ENCODE results near the gene BMP10. TPM values are rescaled to one million over a fixed set of nuclear protein-coding genes. Genes with fewer than 3 reads are reported as not detected.

The BMP10 gene
- under 1 TPM in 3 of 8 experiments, not detected in 5; 0.17 to 0.27 (median 0.24) TPM for total RNA-seq

- no peak within 1 kb of the TSS for H3K27ac ChIP-seq
- ATAC-seq (replicated peaks in 6 of 8): no peak
- H3K4me3 ChIP-seq: no peak within 1 kb of the TSS
- WGBS, 10 experiments: 45 to 100% (median 96%) methylated on average over 1 to 6 of the region's 6 CpGs; no CpG with 5 or more reads in 1 of the 10 experiments
- in situ Hi-C loops (cut with MboI; ENCODE audit: low pct_unique_long_range_greater_than_20kb in 2 of 9, low sequenced_read_pairs in 9 of 9, unreplicated experiment in 9 of 9): no loop called here
- H3K4me1 ChIP-seq (replicated peaks in 1 of 2): no peaks in the 10 kb centered on the region
These were observed at the start of gene BMP10 for GRCh38 chr2:68871159-68871764. Gene BMP10, minus strand, starts transcription at chr2:68871397. Its CDS starts 39 bp downstream, at chr2:68871358.

GRCh38 chr2:68920481-68921170, 49.4 kb upstream of the BMP10 start:
- no peak overlapping the region for H3K4me3 ChIP-seq
- 53 to 100% (median 86%) methylated on average over 1 to 6 of the region's 6 CpGs for WGBS, 10 experiments
- H3K27ac ChIP-seq: no peak overlapping the region
- H3K4me1 ChIP-seq (replicated peaks in 1 of 2): no peaks in the 10 kb centered on the region
- in situ Hi-C loops (cut with MboI; ENCODE audit: low pct_unique_long_range_greater_than_20kb in 2 of 9, low sequenced_read_pairs in 9 of 9, unreplicated experiment in 9 of 9): loop anchor here in 8 of 9 experiments (10.0 to 25.0 kb wide), 5 partner anchors 158 to 456 kb away; partner anchors contain the start of genes APLF (in 3 of the 8), ARHGAP25 (in 3 of the 8) and FBXO48 (in 3 of the 8)
- ATAC-seq (replicated peaks in 6 of 8): no peak

DNA sequence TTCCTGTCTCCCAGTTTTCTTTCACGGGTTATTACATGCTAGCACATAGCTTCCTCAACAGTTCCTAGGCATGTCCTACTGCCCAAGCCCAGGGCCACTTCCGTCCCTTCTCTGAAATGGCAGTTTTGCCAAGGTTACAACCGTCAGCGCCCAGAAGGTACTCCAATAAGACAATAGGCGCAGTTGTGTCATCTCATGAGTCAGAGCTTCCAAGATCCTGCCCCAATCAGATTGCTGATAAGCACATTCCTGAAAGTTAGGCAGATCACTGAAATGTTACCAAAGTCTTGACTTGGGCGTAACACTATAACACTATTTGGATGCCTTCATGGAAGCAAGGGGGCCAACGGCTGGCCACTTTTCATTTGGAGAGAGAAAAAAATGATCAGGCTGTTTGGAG, 47.3 kb upstream of the BMP10 start:
- Histone ChIP-seq H3K4me3 (no peak overlapping the region), H3K27ac (no peak overlapping the region), H3K4me1 (replicated peaks in 1 of 2) (no peaks in the 10 kb centered on the region)
- no peak for ATAC-seq (replicated peaks in 6 of 8)
- in situ Hi-C loops (cut with MboI; ENCODE audit: low pct_unique_long_range_greater_than_20kb in 2 of 9, low sequenced_read_pairs in 9 of 9, unreplicated experiment in 9 of 9): loop anchor here in 8 of 9 experiments (25.0 kb wide), 4 partner anchors 156 to 431 kb away; partner anchors contain the start of gene ARHGAP25 (in 3 of the 8)
- WGBS, 10 experiments: 66 to 100% (median 84%) methylated on average over 2 to 7 of the region's 7 CpGs

DNA sequence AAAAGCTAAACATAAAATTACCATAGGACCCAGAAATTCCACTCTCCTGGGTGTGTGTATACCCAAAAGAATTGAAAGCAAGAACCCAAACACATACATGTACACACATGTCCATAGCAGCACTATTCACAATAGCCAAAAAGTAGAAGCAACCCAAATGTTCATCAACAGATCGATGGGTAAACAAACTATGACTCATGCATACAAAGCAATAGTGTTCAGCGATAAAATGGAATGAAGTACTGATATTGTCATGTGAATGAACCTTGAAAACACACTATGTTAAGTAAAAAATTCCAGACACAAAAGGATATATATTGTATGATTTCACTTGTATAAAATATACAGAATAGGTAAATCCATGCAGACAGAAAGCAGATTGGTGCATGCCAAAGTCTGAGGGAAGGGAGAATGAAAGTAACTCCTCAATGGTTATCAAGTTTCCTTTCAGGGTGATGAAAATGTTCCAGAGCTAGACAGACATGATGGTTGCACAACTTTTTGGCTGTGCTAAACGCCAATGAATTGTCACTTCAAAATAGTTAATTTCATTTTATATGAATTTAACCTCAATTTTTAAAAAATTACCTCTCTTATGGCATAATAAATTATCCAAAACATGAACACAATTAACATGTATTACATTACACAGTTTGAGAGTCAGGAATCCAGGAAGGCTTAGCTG, 46.0 kb upstream of the BMP10 start:
- H3K4me3 ChIP-seq: no peak overlapping the region
- H3K4me1 ChIP-seq (replicated peaks in 1 of 2): no peaks in the 10 kb centered on the region
- H3K27ac ChIP-seq: no peak overlapping the region
- in situ Hi-C loops (cut with MboI; ENCODE audit: low pct_unique_long_range_greater_than_20kb in 2 of 9, low sequenced_read_pairs in 9 of 9, unreplicated experiment in 9 of 9): loop anchor here in 8 of 9 experiments (25.0 kb wide), 4 partner anchors 155 to 430 kb away; partner anchors contain the start of gene ARHGAP25 (in 3 of the 8)
- 32 to 100% (median 72%) methylated on average over 1 to 3 of the region's 3 CpGs for WGBS, 10 experiments
- ATAC-seq (replicated peaks in 6 of 8): no peak

DNA sequence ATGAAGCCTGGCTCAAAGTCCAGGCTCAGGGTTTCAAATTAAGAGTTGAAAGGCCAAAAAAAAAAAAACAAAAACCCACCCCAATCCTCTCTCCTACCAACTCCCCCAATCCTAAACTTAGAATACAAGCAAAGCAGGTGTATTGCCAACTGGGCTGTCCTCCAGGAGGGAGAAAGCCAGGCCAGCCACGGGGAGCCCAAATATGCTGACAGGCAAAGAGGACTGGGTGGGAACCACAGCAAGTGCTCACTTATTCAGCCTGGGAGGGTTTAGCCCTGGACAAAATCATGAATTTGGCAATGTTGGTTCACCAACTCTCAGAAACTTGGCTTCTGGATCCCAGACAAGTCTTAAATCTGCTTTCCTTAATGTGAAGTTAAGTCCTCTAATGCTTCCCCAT, 45.0 kb upstream of the BMP10 start:
- ATAC-seq (replicated peaks in 6 of 8): no peak
- in situ Hi-C loops (cut with MboI; ENCODE audit: low pct_unique_long_range_greater_than_20kb in 2 of 9, low sequenced_read_pairs in 9 of 9, unreplicated experiment in 9 of 9): loop anchor here in 8 of 9 experiments (25.0 kb wide), 4 partner anchors 154 to 429 kb away; partner anchors contain the start of gene ARHGAP25 (in 3 of the 8)
- WGBS, 10 experiments: 0 to 100% (median 76%) methylated on average over 1 of the region's 1 CpG; no CpG with 5 or more reads in 4 of the 10 experiments
- H3K27ac ChIP-seq: no peak overlapping the region
- no peaks in the 10 kb centered on the region for H3K4me1 ChIP-seq (replicated peaks in 1 of 2)
- no peak overlapping the region for H3K4me3 ChIP-seq

DNA sequence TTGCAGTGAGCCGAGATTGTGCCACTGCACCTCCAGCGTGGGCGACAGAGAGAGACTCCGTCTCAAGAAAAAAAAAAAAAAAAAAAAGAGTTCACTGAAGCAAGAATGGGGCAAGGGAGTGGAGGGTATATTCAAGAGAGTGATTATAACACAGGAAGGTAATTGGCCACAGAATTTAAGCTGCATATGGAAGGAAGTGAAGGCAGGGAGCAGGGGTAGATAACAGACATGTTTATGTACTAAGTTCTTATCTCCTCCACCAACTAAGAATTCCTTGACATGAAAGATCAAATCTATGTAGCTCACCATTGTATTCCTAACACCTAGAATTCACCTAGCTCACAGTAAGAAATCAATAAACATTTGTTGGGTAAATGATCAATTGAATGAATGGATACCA, 44.2 kb upstream of the BMP10 start:
- no peak for ATAC-seq (replicated peaks in 6 of 8)
- H3K4me1 ChIP-seq (replicated peaks in 1 of 2): no peaks in the 10 kb centered on the region
- H3K27ac ChIP-seq: no peak overlapping the region
- 60 to 94% (median 85%) methylated on average over 1 to 4 of the region's 4 CpGs; no CpG with 5 or more reads in 4 of the 10 experiments for WGBS, 10 experiments
- no peak overlapping the region for H3K4me3 ChIP-seq
- in situ Hi-C loops (cut with MboI; ENCODE audit: low pct_unique_long_range_greater_than_20kb in 2 of 9, low sequenced_read_pairs in 9 of 9, unreplicated experiment in 9 of 9): loop anchor here in 8 of 9 experiments (25.0 kb wide), 4 partner anchors 153 to 428 kb away; partner anchors contain the start of gene ARHGAP25 (in 3 of the 8)

DNA sequence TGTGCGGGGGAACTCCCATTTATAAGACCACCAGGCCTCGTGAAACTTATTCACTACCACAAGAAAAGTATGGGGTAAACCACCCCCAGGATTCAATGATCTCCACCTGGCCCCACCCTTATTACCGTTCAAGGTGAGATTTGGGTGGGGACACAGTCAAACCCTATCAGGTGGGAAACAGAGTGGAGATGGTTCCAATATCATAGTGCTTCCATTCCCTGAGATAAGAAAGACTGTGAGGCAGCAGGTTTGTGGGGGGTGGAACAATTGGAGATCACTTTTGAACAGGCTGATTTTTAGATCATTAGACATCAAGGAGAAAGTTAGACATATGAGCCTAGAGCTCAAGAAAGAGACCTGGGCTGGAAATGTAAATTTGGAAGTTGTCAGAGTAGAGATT, 42.2 kb upstream of the BMP10 start:
- 0 to 100% (median 80%) methylated on average over 1 to 3 of the region's 3 CpGs; no CpG with 5 or more reads in 3 of the 10 experiments for WGBS, 10 experiments
- in situ Hi-C loops (cut with MboI; ENCODE audit: low pct_unique_long_range_greater_than_20kb in 2 of 9, low sequenced_read_pairs in 9 of 9, unreplicated experiment in 9 of 9): loop anchor here in 8 of 9 experiments (25.0 kb wide), 4 partner anchors 151 to 426 kb away; partner anchors contain the start of gene ARHGAP25 (in 3 of the 8)
- Histone ChIP-seq H3K4me3 (no peak overlapping the region), H3K27ac (no peak overlapping the region), H3K4me1 (replicated peaks in 1 of 2) (no peaks in the 10 kb centered on the region)
- ATAC-seq (replicated peaks in 6 of 8): no peak

GRCh38 chr2:68912732-68913131, 41.5 kb upstream of the BMP10 start:
- Histone ChIP-seq H3K4me1 (replicated peaks in 1 of 2) (no peaks in the 10 kb centered on the region), H3K27ac (no peak overlapping the region), H3K4me3 (no peak overlapping the region)
- ATAC-seq (replicated peaks in 6 of 8): peak in 1 of 8 experiments; percentile 13
- in situ Hi-C loops (cut with MboI; ENCODE audit: low pct_unique_long_range_greater_than_20kb in 2 of 9, low sequenced_read_pairs in 9 of 9, unreplicated experiment in 9 of 9): loop anchor here in 8 of 9 experiments (25.0 kb wide), 4 partner anchors 150 to 425 kb away; partner anchors contain the start of gene ARHGAP25 (in 3 of the 8)
- WGBS, 10 experiments: 29 to 90% (median 50%) methylated on average over 1 to 2 of the region's 2 CpGs; no CpG with 5 or more reads in 5 of the 10 experiments

DNA sequence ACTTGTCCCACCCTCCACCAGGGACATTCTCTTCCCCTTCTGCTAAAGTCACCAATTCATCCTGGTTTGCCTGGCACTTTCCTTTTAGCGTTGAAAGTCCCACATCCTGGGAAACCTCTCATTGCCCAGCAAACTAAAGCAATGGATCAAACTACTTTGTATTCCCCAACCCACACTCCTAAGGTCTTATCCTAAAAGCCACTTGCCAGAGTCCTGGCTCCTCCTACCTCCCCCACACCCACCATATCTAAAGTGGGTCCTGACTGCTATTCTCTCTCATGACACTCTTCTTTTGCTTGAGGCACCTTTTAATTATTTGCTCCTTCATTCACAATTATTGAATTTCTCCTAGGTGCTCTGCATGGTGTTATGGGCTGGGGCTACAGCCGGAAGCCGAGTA, 40.9 kb upstream of the BMP10 start:
- Histone ChIP-seq H3K4me1 (replicated peaks in 1 of 2) (no peaks in the 10 kb centered on the region), H3K27ac (no peak overlapping the region), H3K4me3 (no peak overlapping the region)
- no peak for ATAC-seq (replicated peaks in 6 of 8)
- in situ Hi-C loops (cut with MboI; ENCODE audit: low pct_unique_long_range_greater_than_20kb in 2 of 9, low sequenced_read_pairs in 9 of 9, unreplicated experiment in 9 of 9): loop anchor here in 8 of 9 experiments (25.0 kb wide), 4 partner anchors 150 to 425 kb away; partner anchors contain the start of gene ARHGAP25 (in 3 of the 8)
- WGBS, 10 experiments: 87 to 100% (median 100%) methylated on average over 1 to 3 of the region's 3 CpGs; no CpG with 5 or more reads in 1 of the 10 experiments

DNA sequence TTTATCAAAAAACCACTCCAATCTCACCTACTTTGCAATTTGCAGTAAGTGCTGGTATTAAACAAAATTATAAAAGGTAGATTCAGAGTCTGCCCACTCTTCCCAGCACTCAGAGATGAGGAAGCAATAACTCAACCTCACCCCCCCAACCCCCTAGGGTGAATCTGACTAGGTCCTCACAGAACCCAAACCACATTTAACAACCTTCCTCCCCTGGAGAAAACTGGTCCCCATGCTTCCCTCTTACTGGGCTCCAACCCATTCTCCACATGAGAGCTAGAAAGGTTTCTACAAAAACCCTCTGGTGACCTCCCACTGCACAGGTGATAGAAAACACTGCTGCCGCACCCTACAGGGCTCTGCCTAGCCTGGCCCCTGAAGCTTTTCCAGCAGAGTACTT, 40.5 kb upstream of the BMP10 start:
- Histone ChIP-seq H3K4me3 (no peak overlapping the region), H3K4me1 (replicated peaks in 1 of 2) (no peaks in the 10 kb centered on the region), H3K27ac (no peak overlapping the region)
- no peak for ATAC-seq (replicated peaks in 6 of 8)
- in situ Hi-C loops (cut with MboI; ENCODE audit: low pct_unique_long_range_greater_than_20kb in 2 of 9, low sequenced_read_pairs in 9 of 9, unreplicated experiment in 9 of 9): loop anchor here in 8 of 9 experiments (25.0 kb wide), 4 partner anchors 149 to 424 kb away; partner anchors contain the start of gene ARHGAP25 (in 3 of the 8)
- WGBS, 10 experiments: 71 to 100% methylated on average over 1 of the region's 1 CpG; no CpG with 5 or more reads in 8 of the 10 experiments

GRCh38 chr2:68911246-68911645, 40.0 kb upstream of the BMP10 start:
- WGBS, 10 experiments: 67 to 82% (median 80%) methylated on average over 1 to 4 of the region's 4 CpGs; no CpG with 5 or more reads in 7 of the 10 experiments
- in situ Hi-C loops (cut with MboI; ENCODE audit: low pct_unique_long_range_greater_than_20kb in 2 of 9, low sequenced_read_pairs in 9 of 9, unreplicated experiment in 9 of 9): loop anchor here in 8 of 9 experiments (25.0 kb wide), 4 partner anchors 149 to 424 kb away; partner anchors contain the start of gene ARHGAP25 (in 3 of the 8)
- H3K4me3 ChIP-seq: no peak overlapping the region
- no peak overlapping the region for H3K27ac ChIP-seq
- no peaks in the 10 kb centered on the region for H3K4me1 ChIP-seq (replicated peaks in 1 of 2)
- no peak for ATAC-seq (replicated peaks in 6 of 8)

Measured in motor neuron (in vitro differentiated cells).